Cardiac fibroblast (primary cell): ENCODE results near the gene KLHL29.

Source experiments
- DNase-seq, 2 donors: peaks; one replicate each; pipeline versions ENCODE4 v3.0.0 to v3.0.0-alpha.2; 2010; ENCODE audit warnings: low read depth in 2 of 2
- H3K4me3 ChIP-seq, 2 donors: replicated peaks in 1 of 2; 1 replicate in 1 of 2; 2 replicates in 1 of 2; pipeline ENCODE4 v1.5.1; 2011; ENCODE audit warnings: low read depth in 2 of 2, low read length in 2 of 2, mild to moderate bottlenecking in 2 of 2, moderate library complexity in 1 of 2
- TF ChIP-seq, protein P1 (sequence below): IDR thresholded peaks from one replicate; pipeline ENCODE4 v1.5.1; 2011; ENCODE audit warnings: low read depth, mild to moderate bottlenecking, low read length, inconsistent platforms

KLHL29 gene

DNA sequence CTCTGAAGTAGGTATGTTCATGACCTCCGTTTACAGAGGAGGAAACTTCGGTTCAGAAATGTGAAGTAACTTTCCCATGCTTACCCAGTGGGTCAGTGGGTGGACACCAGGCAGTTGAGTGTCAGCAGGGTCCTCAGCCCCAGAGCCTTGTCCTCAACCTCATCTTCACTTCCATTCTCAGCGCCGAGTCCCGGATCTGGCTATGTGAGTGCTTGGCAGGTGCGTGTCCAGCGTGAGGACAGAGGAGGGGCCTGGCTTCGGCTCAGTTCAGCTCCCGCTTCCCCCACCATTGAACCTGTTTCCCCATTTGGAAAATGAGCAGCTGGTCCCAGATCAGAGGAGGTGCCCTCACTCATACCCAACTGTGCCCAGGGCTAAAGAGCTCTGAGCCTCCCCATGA lies 274.3 kb downstream of the KLHL29 start:
- TF ChIP-seq, protein P1, sequence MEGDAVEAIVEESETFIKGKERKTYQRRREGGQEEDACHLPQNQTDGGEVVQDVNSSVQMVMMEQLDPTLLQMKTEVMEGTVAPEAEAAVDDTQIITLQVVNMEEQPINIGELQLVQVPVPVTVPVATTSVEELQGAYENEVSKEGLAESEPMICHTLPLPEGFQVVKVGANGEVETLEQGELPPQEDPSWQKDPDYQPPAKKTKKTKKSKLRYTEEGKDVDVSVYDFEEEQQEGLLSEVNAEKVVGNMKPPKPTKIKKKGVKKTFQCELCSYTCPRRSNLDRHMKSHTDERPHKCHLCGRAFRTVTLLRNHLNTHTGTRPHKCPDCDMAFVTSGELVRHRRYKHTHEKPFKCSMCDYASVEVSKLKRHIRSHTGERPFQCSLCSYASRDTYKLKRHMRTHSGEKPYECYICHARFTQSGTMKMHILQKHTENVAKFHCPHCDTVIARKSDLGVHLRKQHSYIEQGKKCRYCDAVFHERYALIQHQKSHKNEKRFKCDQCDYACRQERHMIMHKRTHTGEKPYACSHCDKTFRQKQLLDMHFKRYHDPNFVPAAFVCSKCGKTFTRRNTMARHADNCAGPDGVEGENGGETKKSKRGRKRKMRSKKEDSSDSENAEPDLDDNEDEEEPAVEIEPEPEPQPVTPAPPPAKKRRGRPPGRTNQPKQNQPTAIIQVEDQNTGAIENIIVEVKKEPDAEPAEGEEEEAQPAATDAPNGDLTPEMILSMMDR: no peak
- H3K4me3 ChIP-seq: no peak overlapping the region
- no peak for DNase-seq

DNA sequence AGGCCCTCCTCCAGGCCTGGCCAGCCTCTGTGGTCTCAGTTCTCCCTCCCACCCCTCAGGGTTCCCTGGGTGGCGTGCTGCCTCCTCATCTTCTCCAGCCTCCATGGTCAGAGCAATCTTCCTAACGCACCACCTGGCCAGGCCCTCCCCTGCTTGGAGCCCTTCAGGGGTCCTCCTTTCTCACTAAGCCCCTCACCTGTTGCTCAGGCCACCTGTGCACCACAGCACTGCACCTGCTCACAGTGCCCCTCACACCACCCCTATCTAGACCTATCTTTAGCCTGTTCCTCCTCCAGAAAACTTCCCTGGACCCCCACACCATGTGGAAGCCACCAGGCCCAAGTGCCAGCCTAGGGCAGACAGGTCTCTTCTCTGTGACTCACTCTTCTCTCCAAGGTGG lies 274.8 kb downstream of the KLHL29 start:
- no peak overlapping the region for H3K4me3 ChIP-seq
- TF ChIP-seq, protein P1: no peak
- DNase-seq: no peak

DNA sequence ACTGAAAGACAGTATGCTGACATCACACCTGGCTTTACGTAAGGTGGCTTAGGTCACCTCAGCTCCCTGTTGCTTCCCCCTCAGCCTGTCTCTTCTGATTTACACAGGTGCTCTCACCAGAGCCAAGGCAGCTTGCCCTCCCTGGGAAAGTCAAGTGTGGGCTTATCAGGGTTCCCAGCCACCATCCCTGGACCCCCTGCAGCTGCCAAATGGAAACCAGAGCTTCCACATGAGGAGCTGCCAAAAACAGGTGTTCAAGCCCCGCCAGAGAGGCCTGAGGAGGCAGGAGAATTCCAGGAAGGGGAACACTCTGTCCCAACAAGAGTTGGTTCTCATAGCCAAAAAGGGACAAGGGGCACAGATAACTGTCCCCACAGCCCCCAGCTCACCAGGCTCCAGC lies 275.3 kb downstream of the KLHL29 start:
- DNase-seq: no peak
- TF ChIP-seq, protein P1: no peak
- H3K4me3 ChIP-seq: no peak overlapping the region

DNA sequence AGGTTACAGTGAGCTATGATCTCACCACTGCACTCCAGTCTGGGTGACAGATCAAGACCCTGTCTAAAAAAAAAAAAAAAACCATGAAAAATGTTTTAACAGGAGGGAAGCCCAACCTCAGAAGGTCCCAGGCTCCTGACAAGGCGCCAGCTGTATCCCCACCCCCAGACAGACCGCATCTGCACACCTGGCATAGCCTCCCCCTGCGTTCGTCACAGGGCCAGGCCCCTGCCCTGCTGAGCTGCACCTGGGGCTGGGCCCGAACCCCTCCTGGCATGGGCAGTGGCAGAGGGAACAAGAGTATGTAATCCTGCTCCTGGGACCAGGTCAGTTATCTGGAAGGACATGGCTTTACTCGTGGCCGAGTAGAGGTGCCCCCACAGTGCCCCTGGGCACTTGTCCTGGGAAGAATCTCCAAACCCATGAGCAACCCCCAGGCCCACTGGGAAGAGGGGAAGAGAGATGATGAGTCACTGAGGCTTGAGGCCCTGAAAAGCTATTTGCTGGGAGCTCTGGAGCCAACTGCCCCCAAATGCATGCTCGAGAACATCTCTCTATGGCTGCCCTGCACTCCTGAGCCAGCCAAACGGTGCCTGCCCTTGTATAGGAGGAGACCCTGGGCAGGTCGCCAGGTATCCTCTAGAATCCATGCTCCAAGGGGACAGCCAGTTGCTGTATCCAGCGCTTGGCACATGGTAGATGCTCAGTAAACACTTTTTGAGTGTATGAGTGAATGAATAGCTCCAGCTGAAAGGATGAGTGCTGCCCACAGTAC lies 276.5 kb downstream of the KLHL29 start:
- TF ChIP-seq, protein P1: no peak
- no peak overlapping the region for H3K4me3 ChIP-seq
- DNase-seq: no peak

DNA sequence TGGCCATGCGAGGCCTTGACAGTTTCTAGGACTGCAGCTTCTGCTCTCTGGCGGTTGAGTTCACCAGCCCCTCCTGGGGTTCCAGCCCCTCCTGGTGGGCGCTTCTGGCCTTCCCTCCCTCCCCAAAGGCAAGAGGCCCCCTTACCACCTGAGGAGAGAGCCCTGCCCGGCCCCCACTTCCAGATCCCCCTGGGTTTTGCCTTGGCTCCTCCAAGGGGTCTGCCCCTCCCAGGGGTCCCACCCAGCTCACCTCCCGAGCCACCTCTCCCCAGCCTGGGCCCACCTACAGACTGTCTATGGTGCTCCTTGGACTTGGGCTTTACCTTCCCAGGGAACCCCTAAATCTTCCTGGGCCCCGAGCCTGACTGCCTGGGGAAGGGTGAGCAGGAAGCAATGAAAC lies 277.5 kb downstream of the KLHL29 start:
- no peak for DNase-seq
- TF ChIP-seq, protein P1: no peak
- H3K4me3 ChIP-seq: no peak overlapping the region

DNA sequence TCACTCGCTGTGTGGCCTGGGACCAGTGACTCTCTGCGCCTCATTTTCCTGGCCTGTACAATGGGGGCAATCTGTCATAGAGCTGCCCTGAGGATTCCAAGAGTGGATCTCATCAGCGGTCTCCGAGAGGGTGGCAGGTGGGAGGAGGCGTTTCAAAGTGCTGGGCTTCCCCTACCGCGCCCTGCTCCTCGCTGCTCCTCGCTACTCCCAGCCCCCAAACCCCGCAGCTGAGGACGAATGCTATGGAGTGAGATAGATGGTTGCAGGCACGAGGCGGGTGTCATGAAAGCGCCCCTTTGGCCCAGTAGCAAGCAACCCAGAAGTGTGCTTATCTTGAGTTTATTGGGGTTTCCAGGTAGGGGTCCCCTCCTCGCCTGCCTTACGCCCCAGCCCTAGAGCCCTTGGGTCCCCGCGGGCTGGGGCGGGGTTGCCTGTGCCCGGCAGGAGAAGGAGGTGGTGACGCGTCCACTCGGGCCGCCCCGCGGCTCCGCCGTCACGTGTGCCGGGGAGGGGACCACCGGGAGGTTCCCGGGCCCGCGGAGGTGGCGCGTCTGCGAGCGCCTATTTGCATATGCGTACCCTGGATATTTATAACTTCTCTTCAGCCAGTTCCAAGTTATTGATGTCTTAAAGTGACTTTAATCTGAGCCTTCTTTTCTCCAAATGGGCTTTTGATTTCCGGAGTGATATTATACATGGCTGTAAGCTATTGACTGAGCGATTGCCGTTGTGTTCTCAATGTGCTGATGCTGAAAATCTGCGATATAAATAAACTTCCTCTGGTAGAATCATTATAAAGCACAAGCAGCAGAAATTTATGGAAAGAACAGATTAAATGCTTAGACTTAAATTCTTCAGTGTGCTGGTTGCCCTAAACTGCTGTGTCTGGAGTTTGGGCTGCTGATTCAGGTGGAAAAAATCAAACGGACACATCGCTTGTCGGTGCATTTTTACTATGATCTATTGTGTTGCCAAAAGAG lies 278.3 kb downstream of the KLHL29 start:
- peak overlapping the region in 1 of 2 donors; percentile 11 for H3K4me3 ChIP-seq
- no peak for DNase-seq
- TF ChIP-seq, protein P1: no peak
